Measurements from ENCODE around the gene ISG20.
A peak's percentile ranks its signal among the peaks of the same experiment; 100 is the strongest.

The ISG20 gene

DNA sequence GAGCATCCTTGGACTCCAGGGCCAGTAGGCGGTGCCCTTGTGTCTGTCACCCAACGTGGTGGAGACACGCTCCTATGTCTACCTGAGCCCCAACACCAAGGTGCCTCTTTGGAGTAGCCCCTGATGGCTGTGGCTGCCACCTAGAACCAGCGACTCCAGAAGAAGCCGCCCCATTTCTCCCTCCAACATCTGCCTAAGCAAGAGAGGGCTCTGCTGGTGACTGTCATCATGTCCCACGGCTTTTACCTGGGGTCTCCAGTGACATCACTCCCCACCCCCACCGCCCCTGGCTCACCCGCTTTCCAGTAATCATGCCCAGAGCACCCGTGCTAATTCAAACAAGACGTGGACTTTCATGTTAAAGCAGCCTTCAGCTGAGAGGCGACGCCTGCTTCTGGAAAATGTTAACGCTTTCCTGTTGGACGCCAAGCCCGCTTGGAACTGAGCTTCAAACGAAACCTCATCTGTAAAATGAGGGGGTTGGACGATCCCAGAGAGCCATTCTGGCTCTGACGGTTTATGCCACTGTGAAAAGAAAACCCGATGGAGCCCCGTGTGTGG, 57.0 kb downstream of the ISG20 start:
- no peak for DNase-seq

DNA sequence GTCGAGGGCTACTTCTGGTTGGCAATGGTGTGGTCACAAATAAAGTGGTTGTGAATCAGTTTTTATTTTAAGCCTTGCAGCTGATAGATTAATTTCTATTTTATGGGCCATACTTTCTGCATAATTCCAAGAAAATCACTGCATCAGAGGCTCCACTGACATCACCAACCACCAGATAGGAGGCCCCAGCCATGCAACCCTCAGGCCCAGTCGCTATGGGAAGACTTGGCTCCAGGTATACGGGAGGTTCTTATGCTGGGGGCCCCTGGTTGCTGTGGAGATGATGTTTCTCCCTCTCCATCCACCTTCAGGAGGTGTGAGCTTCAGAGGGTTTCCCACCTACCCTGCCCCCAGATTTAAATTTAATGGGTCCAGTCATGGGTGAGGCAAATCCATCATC, 57.4 kb downstream of the ISG20 start:
- no peak for DNase-seq

DNA sequence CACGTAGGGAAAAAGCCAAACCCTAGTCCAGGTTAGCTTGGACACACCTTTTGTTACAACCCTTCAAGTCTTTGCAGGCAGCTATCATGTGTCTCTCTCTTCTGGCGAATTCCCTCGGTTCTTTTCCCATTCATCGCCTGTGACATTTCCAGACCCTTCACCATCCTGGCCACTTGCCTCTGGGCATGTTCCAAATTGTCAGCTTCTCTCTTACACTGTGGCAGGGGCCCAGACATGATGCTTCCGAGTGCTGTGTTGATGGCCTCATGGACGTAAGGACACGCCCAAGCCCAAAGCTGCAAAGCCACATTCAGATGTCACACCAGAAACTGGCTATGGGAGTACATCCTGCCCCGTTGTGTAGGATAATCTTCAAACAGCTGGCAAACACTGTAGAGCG, 58.5 kb downstream of the ISG20 start:
- no peak for DNase-seq

DNA sequence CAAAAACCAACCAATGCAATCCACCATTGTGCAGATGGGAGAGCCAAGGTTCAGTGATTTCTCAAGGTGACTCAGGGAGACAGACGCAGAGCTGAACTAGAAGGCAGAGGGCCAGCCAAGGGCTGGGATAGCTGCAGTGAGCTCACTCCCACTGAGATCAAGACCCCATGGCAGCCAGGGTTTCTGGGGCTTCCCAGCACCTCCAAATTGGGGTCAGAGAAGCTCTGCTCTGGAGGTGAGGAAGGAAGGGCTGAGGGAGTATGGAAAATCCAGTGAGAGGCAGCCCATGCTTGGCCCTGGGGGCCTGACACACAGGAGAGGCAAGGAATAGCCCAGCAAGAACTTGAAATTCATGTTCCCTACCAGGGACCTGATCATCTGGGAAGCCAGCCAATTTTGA, 61.0 kb downstream of the ISG20 start:
- no peak for DNase-seq

DNA sequence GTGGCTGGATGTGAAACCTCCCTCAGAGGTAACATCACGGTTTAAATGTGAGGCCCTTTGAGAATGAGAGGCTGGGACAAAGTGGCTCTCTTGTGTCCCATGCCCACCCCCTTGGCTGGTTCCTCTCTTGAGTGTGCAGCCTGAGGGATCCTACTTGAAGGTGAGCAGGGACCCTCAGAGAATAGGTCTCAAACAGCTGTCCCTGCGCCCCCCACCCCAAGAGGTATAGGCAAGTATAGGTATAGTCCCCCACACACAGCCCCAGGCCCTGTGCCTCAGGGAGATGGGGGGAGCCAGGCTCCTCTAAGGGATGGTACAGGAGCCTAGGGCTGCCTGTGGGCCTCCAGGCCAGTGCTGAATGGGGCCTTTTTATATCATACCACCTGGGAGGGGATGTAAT, 61.9 kb downstream of the ISG20 start:
- no peak for DNase-seq

DNA sequence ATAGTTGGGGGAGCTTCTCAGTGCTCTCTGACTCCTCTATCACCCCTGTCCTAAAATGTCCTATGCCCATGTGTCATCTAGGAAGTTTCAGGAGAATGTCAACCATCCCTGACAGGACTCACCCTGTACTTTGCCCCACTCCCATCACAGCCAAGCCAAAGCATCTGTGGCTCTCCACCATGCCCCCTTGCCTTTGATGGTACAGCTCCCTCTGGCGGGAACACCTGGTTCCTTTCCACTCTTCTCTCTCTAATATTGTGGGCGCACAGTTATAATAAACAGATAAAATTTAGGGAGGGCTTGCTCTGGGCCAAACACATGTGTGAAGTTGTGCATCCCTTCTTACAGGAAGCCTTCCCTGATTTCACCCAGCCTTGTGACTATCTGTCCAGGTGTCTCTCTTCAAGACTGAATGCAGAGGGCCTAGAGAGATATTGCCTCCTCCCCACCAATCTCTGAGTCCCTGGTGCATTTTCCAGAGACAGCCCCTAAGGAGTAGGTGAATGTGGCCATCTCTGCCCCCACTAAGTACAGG, 62.8 kb downstream of the ISG20 start:
- peak; percentile 4 to 9 for DNase-seq

DNA sequence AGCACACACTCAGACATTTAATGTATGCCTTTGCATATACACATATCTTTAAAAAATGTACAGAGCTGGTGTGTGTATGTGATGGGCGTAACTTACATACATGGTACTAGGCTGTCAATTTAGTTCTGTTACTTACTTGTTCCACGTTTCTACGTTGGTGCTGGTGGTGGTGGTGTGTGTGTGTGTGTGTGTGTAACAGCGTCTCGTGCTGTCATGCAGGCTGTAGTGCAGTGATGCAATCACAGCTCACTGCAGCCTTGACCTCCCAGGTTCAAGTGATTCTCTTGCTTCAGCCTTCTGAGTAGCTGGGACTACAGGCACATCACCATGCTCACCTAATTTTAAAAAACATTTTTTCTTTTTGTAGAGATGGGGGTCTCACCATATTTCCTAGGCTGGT, 64.2 kb downstream of the ISG20 start:
- DNase-seq, result no peak

DNA sequence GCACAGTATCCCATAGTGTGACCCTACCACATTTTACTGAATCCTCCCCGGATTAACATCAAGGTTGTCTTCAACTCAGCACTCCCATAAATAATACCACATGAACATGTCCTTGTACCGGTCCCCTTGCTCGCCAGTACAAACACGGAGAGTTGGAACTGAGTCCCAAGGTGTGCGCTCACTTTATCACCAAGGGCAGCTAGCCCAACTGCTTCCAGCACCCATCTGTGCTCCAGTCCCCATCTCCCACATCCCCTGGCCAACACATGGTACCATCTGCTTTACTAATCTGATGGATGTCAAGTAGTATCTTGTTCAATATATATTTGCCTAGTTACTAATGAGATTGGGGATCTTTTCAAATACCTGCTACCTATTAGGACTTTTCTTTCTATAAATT, 64.7 kb downstream of the ISG20 start:
- no peak for DNase-seq

DNA sequence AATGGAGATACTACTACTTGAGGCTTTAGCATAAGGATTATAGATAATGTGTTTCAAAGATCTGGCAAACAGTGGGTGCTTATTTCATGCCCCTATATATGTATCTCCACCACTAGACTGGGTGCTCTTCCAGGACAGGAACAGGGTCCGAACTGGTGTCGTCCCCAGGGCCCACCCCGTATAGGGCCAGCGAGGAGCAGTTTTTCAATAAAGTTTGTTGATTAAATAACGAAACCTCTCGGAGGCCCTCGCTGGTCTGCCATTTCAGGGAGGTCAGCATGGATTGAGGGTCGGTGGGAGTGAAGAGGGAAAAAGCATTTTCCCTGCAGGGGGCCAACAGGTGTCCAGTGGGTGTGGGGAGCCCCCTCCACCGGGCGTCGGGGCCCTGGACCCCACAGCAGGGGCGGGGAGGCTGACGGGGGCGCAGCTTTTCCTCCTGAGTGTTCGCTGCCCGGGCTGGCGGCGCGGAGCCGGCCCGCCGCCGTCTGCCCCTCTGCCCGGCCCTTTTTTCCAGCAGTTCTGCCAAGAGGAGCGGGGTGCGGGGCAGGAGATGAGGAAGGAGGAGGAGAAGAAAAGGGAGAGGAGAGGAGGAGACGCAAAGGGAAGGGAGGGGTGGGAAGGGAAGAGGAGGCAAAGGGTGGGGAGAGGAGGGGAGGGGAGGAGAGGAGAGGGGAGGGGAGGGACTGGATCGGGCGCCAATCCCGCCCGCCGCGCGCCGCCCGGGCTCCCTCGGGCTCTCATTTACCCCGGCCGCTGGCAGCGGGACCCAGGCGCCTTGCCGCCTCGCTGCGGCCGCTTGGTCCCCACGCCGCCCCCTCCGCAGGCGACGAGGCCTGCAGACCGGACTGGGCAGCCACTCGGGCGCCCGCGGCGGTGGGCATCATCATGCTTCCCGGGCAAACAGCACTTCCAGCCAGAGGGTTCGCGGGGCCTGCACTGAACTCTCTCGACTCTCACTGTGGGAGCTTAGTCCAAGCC, 66.3 kb downstream of the ISG20 start:
- no peak for DNase-seq

DNA sequence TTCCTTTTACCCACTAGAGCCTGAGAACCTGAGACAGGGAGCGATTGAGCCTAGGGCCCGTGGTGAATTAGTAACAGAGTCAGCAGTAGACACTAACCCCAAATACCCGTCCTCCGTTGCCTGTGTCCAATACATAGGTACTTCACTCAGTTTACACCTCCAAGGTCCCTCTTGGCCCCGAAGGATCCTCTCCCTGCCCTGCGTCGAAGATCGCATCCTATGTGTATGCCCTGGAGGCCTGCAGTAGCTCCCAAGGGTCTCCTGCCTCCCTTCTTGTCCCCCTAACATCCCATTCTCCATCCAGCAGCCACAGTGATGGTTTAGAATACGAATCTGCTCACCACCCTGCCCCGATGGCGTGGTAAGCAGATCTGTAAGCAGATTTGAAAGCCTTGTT, 67.0 kb downstream of the ISG20 start:
- no peak for DNase-seq
